Measurements from ENCODE around the gene TCERG1L.

DNA sequence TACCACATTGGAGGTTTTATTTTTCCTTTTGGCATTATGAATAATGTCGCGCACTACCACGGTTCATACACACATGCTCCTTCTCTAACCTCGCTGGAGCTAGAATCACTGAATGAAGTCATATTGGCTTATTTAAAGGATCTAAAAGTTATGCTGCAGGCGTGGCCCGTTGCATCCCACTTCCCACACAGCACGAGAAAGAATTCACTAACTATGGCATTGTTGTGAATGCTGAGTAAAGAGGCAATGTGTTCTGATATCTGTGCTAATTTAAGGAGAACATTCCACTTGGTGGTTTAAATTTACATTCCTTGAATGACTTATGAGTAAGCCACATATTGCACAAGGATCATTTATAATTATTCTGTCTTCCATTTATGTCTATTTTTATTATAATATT is 20.7 kb downstream of the TCERG1L start:
- TF ChIP-seq, protein P1, sequence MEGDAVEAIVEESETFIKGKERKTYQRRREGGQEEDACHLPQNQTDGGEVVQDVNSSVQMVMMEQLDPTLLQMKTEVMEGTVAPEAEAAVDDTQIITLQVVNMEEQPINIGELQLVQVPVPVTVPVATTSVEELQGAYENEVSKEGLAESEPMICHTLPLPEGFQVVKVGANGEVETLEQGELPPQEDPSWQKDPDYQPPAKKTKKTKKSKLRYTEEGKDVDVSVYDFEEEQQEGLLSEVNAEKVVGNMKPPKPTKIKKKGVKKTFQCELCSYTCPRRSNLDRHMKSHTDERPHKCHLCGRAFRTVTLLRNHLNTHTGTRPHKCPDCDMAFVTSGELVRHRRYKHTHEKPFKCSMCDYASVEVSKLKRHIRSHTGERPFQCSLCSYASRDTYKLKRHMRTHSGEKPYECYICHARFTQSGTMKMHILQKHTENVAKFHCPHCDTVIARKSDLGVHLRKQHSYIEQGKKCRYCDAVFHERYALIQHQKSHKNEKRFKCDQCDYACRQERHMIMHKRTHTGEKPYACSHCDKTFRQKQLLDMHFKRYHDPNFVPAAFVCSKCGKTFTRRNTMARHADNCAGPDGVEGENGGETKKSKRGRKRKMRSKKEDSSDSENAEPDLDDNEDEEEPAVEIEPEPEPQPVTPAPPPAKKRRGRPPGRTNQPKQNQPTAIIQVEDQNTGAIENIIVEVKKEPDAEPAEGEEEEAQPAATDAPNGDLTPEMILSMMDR (IDR thresholded peaks at IDR 0.05), result no peak
- TF ChIP-seq CREB1 (CRISPR knock-in tag; IDR thresholded peaks at IDR 0.05) (no peak), ZNF121 (CRISPR knock-in tag; IDR thresholded peaks at IDR 0.05) (no peak), ZNF138 (CRISPR knock-in tag; conservative IDR thresholded peaks at IDR 0.05) (no peak), NFYB (CRISPR knock-in tag; conservative IDR thresholded peaks at IDR 0.05; ENCODE audit: low read depth) (no peak), JUN (CRISPR knock-in tag; IDR thresholded peaks at IDR 0.05) (no peak), TEAD1 (CRISPR knock-in tag; IDR thresholded peaks at IDR 0.05) (no peak)
- TF ChIP-seq, protein P2, sequence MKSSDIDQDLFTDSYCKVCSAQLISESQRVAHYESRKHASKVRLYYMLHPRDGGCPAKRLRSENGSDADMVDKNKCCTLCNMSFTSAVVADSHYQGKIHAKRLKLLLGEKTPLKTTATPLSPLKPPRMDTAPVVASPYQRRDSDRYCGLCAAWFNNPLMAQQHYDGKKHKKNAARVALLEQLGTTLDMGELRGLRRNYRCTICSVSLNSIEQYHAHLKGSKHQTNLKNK (CRISPR knock-in tag; IDR thresholded peaks at IDR 0.05), result no peak
- TF ChIP-seq, protein P3, sequence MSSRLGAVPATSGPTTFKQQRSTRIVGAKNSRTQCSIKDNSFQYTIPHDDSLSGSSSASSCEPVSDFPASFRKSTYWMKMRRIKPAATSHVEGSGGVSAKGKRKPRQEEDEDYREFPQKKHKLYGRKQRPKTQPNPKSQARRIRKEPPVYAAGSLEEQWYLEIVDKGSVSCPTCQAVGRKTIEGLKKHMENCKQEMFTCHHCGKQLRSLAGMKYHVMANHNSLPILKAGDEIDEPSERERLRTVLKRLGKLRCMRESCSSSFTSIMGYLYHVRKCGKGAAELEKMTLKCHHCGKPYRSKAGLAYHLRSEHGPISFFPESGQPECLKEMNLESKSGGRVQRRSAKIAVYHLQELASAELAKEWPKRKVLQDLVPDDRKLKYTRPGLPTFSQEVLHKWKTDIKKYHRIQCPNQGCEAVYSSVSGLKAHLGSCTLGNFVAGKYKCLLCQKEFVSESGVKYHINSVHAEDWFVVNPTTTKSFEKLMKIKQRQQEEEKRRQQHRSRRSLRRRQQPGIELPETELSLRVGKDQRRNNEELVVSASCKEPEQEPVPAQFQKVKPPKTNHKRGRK (CRISPR knock-in tag; IDR thresholded peaks at IDR 0.05; ENCODE audit: borderline replicate concordance), result no peak
- TF ChIP-seq, protein P4, sequence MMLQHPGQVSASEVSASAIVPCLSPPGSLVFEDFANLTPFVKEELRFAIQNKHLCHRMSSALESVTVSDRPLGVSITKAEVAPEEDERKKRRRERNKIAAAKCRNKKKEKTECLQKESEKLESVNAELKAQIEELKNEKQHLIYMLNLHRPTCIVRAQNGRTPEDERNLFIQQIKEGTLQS (CRISPR knock-in tag; conservative IDR thresholded peaks at IDR 0.05), result no peak
- TF ChIP-seq, protein P5, sequence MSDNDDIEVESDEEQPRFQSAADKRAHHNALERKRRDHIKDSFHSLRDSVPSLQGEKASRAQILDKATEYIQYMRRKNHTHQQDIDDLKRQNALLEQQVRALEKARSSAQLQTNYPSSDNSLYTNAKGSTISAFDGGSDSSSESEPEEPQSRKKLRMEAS (CRISPR knock-in tag; IDR thresholded peaks at IDR 0.05), result no peak

All from WTC11 (cell line).